Esophagus (tissue), 2 donors: ENCODE data around the gene FLVCR1. TPM values are rescaled to one million over a fixed set of nuclear protein-coding genes. Genes with fewer than 3 reads are reported as not detected.
"Not testable (repeated sequence)": the region's sequence is repeated elsewhere in the genome, so short reads cannot be mapped to it uniquely, and the experiment has no call there.

Experiments
- H3K27ac ChIP-seq, 2 donors: one replicate each; pipeline ENCODE4 v1.5.1; 2013; ENCODE audit warnings: low read depth in 2 of 2, mild to moderate bottlenecking in 2 of 2, inconsistent platforms in 1 of 2, low read length in 1 of 2, moderate library complexity in 1 of 2
- H3K27me3 ChIP-seq, 2 donors: one replicate each; pipeline ENCODE4 v1.6.1; 2013; ENCODE audit warnings: low read length in 2 of 2, control low read depth in 1 of 2, mild to moderate bottlenecking in 1 of 2; ENCODE audit not compliant: insufficient read depth in 2 of 2, control insufficient read depth in 1 of 2
- H3K36me3 ChIP-seq, 2 donors: one replicate each; pipeline ENCODE4 v1.6.1; 2013; ENCODE audit warnings: low read length in 1 of 2; ENCODE audit not compliant: control insufficient read depth in 2 of 2, insufficient read depth in 2 of 2
- H3K4me1 ChIP-seq, 2 donors: one replicate each; pipeline ENCODE4 v1.6.1; 2013; ENCODE audit warnings: low read length in 1 of 2; ENCODE audit not compliant: control insufficient read depth in 2 of 2, insufficient read depth in 2 of 2
- H3K4me3 ChIP-seq, 2 donors: one replicate each; pipeline ENCODE4 v1.5.1; 2013; ENCODE audit warnings: low read length in 2 of 2, mild to moderate bottlenecking in 2 of 2, low read depth in 1 of 2, moderate library complexity in 1 of 2
- H3K9me3 ChIP-seq, 2 donors: one replicate each; pipeline ENCODE4 v1.6.1; 2013; ENCODE audit warnings: mild to moderate bottlenecking in 2 of 2, low read depth in 1 of 2, low read length in 1 of 2, moderate library complexity in 1 of 2; ENCODE audit not compliant: control insufficient read depth in 2 of 2, insufficient read depth in 1 of 2
- WGBS, 2 donors: extraction: QIAGEN DNeasy Blood & Tissue Kit; methylation state at CpG; one replicate each; pipeline ENCODE4 v1.1.7; 2013; 5-methylcytosine and 5-hydroxymethylcytosine counted together
- polyA plus RNA-seq, 2 donors: library from polyadenylated mRNA; stranded (reverse); fragments of 200-250 nt; gene quantifications; one replicate each; pipeline ENCODE4 v1.2.3, GENCODE V29; 2013
- donor health status: healthy with polysubstance abuse.
- donor health status: Bipolar disorder and iron deficiency.

The FLVCR1 gene
- polyA plus RNA-seq, 2 donors: 1.6 to 2.1 TPM

DNA sequence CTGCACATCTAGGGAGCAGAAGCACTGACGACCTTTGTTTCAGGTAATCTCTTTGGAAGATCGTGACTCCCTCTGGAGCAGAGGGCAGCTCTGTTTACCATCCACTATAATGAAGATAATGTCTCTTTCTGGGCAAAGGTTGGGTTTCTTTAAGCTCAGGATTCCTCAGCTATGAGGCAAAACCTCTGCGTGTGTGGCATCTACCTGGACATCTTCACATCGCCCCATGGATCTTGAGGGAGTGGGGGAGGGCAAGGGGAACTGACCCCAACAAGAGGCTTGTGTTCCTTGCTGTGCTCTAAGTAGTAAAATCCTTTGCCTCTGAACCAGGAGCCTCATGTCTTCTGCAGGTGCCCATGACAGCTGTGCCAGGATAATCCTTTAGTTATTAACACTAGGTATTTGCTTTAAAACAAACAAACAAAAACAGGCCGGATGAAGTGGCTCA lies 30.2 kb upstream of the FLVCR1 start:
- H3K27me3 ChIP-seq: no peaks in the 10 kb centered on the region
- H3K36me3 ChIP-seq: no peaks in the 10 kb centered on the region
- no peak overlapping the region for H3K27ac ChIP-seq
- peaks cover 6 to 13% of the 10 kb centered on the region in 2 donors for H3K9me3 ChIP-seq
- H3K4me3 ChIP-seq: no peak overlapping the region
- WGBS, 2 donors: 62 to 76% methylated on average over 5 of the region's 5 CpGs
- no peaks in the 10 kb centered on the region for H3K4me1 ChIP-seq

DNA sequence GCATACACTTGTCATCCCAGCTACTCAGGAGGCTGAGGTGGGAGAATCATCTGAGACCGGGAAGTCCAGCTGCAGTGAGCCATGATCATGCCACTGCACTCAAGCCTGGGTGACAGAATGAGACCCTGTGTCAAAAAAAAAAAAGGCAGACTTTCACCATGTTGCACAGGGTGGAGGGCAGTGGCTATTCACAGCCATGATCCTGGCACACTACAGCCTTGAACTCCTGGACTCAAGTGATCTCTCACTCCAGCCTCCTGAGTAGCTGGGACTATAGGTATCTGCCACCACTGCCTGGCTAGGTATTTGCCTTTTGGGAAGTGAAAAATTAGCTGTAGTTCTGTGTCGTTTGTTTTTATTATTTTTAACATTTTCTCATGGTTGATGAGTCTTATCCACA lies 29.7 kb upstream of the FLVCR1 start:
- 73 to 78% methylated on average over 2 of the region's 2 CpGs for WGBS, 2 donors
- no peaks in the 10 kb centered on the region for H3K4me1 ChIP-seq
- H3K4me3 ChIP-seq: no peak overlapping the region
- H3K36me3 ChIP-seq: no peaks in the 10 kb centered on the region
- peaks cover 6 to 13% of the 10 kb centered on the region in 2 donors for H3K9me3 ChIP-seq
- no peak overlapping the region for H3K27ac ChIP-seq
- no peaks in the 10 kb centered on the region for H3K27me3 ChIP-seq

- not testable (repeated sequence) for H3K27ac ChIP-seq, H3K4me1 ChIP-seq, H3K4me3 ChIP-seq, H3K9me3 ChIP-seq, H3K36me3 ChIP-seq, H3K27me3 ChIP-seq
- WGBS, 2 donors: 52 to 61% methylated on average over 7 to 8 of the region's 8 CpGs
Measured at GRCh38 chr1:212833211-212834207, 24.6 kb upstream of the FLVCR1 start.

- no peaks in the 10 kb centered on the region for H3K4me1 ChIP-seq
- H3K4me3 ChIP-seq: no peak overlapping the region
- H3K27me3 ChIP-seq: no peaks in the 10 kb centered on the region
- 88% methylated on average over 5 of the region's 5 CpGs for WGBS, 2 donors
- H3K9me3 ChIP-seq: no peaks in the 10 kb centered on the region
- H3K36me3 ChIP-seq: no peaks in the 10 kb centered on the region
- H3K27ac ChIP-seq: no peak overlapping the region
Measured at GRCh38 chr1:212838145-212838544, 19.9 kb upstream of the FLVCR1 start.

- H3K4me3 ChIP-seq, H3K4me1 ChIP-seq, H3K36me3 ChIP-seq, H3K9me3 ChIP-seq, H3K27ac ChIP-seq, H3K27me3 ChIP-seq: not testable (repeated sequence)
- WGBS, 2 donors: 83 to 84% methylated on average over 3 of the region's 3 CpGs
Measured at GRCh38 chr1:212844521-212844920, 13.6 kb upstream of the FLVCR1 start.

- Histone ChIP-seq H3K36me3 (no peaks in the 10 kb centered on the region), H3K4me3 (no peak within 1 kb of the TSS), H3K27ac (no peak within 1 kb of the TSS), H3K9me3 (peaks cover 0 to 2% of the 10 kb centered on the region in 2 donors), H3K27me3 (no peaks in the 10 kb centered on the region), H3K4me1 (no peaks in the 10 kb centered on the region)
- WGBS, 2 donors: 94 to 95% methylated on average over 4 of the region's 4 CpGs
Measured at GRCh38 chr1:212847549-212847948, 10.5 kb upstream of the FLVCR1 start, which contains the start of gene SPATA45. TSS of gene SPATA45 (minus strand) at chr1:212847649. CDS start at chr1:212836149, 11,500 bp downstream.

DNA sequence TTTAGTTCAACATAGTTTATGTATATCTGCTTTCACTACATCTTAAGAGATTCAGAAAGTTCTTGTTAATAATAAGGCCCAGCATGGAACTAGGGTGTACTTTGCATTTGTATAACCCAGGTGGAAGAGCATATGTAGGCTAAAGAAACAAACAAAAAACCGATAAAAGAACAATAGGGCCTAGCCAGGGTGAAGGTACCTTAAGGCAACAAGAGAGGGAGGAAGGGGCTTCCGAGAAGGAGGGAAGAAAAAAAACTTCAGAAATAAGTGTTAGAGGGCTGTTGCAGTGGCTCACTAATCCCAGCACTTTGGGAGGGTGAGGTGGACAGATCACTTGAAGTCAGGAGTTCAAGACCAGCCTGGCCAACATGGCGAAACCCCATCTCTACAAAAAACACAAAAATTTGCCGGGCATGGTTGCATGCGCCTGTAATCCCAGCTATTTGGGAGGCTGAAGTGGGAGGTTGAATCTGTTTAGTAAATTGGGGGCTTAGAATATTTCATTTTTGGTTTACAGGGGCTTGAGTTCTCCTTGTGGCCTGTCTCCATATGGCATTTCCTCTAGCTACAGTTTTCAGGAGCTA lies 5.9 kb upstream of the FLVCR1 start:
- WGBS, 2 donors: 88 to 90% methylated on average over 5 of the region's 5 CpGs
- Histone ChIP-seq H3K27me3 (no peaks in the 10 kb centered on the region), H3K27ac (no peak overlapping the region), H3K36me3 (no peaks in the 10 kb centered on the region), H3K9me3 (no peaks in the 10 kb centered on the region), H3K4me3 (no peak overlapping the region), H3K4me1 (peaks cover 0 to 3% of the 10 kb centered on the region in 2 donors)

- Histone ChIP-seq H3K27me3 (no peaks in the 10 kb centered on the region), H3K4me3 (no peak overlapping the region), H3K9me3 (no peaks in the 10 kb centered on the region), H3K4me1 (peaks cover 0 to 3% of the 10 kb centered on the region in 2 donors), H3K27ac (no peak overlapping the region), H3K36me3 (no peaks in the 10 kb centered on the region)
- 86 to 90% methylated on average over 5 of the region's 5 CpGs for WGBS, 2 donors
Measured at GRCh38 chr1:212853658-212854057, 4.4 kb upstream of the FLVCR1 start.

DNA sequence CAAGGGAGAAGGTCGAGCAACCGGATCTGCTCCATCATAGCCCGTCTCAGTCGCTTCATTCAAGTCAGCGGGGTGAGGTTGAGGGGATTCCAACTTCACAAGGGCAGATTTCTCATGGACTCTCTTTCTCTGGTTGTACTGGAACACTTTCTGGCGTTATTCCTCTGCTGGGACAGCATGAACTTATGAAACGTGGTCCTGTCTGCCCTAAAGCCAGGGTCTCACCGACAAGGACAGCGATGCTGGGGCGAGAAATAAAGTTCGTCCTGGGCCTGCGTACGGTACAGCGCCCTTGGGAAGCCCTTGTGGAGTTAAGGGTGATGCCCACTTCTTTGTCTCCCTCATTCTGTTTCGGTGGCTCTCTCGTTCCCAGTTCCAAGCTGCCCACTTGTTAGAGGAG lies 1.3 kb upstream of the FLVCR1 start:
- no peak overlapping the region for H3K4me3 ChIP-seq
- 92 to 93% methylated on average over 16 of the region's 16 CpGs for WGBS, 2 donors

More for the DNA sequence above, 1.3 kb upstream of the FLVCR1 start:
- Histone ChIP-seq H3K4me1 (peaks cover 3% of the 10 kb centered on the region in 2 donors), H3K9me3 (no peaks in the 10 kb centered on the region), H3K27ac (no peak overlapping the region), H3K36me3 (no peaks in the 10 kb centered on the region), H3K27me3 (no peaks in the 10 kb centered on the region)
